H1 (cell line): ENCODE results near the gene PRRC2A. TPM values are rescaled to one million over a fixed set of nuclear protein-coding genes. Genes with fewer than 3 reads are reported as not detected.

Experiments used
- CTCF ChIA-PET: fragments of 300-600 bp; sonication (Branson Sonifier 250); formaldehyde crosslinking; loops from one replicate; lab custom pipeline; 2021; ENCODE audit not compliant: partially characterized antibody; lab: Charles Lee
- POLR2A ChIA-PET: fragments of 300-600 bp; sonication (Branson Sonifier 250); formaldehyde crosslinking; loops from one replicate; lab custom pipeline; 2021; ENCODE audit warnings: inconsistent platforms; ENCODE audit not compliant: partially characterized antibody; lab: Charles Lee
- DNase-seq, 2 experiments: peaks; one replicate each; pipeline versions ENCODE4 v3.0.0 to v3.0.0-alpha.2; 2010 to 2022; ENCODE audit warnings: low spot score in 2 of 2, low read depth in 1 of 2, mixed read lengths in 1 of 2
- FAIRE-seq: peaks from 2 replicates; lab custom pipeline; 2011; peaks lifted over from hg19 to GRCh38; lab: Jason Lieb, UNC
- H2AFZ ChIP-seq: 2 replicates; pipeline ENCODE4 v1.8.1; 2012; ENCODE audit warnings: low read length, inconsistent platforms
- H2AK5ac ChIP-seq: 2 replicates; pipeline ENCODE4 v1.6.1; 2013; ENCODE audit warnings: low read depth, low read length
- H2BK120ac ChIP-seq: replicated peaks from 2 replicates; pipeline ENCODE3; 2013; ENCODE audit warnings: low read depth, low read length, inconsistent platforms
- H2BK12ac ChIP-seq: 2 replicates; pipeline ENCODE4 v1.6.1; 2013; ENCODE audit warnings: low read depth, low read length
- H2BK15ac ChIP-seq: 2 replicates; pipeline ENCODE4 v1.6.1; 2013; ENCODE audit warnings: low read length
- H2BK20ac ChIP-seq: 2 replicates; pipeline ENCODE4 v1.6.1; 2013; ENCODE audit warnings: low read length
- H2BK5ac ChIP-seq: 2 replicates; pipeline ENCODE4 v1.6.1; 2013; ENCODE audit warnings: low read depth, low read length
- H3K14ac ChIP-seq: 2 replicates; pipeline ENCODE4 v1.6.1; 2013; ENCODE audit warnings: inconsistent platforms; ENCODE audit not compliant: insufficient read length
- H3K18ac ChIP-seq: 2 replicates; pipeline ENCODE4 v1.6.1; 2013; ENCODE audit warnings: low read length; ENCODE audit errors: extremely low read depth
- H3K23ac ChIP-seq: 2 replicates; pipeline ENCODE4 v1.6.1; 2013; ENCODE audit warnings: inconsistent platforms; ENCODE audit not compliant: insufficient read length
- H3K23me2 ChIP-seq: 2 replicates; pipeline ENCODE4 v1.6.1; 2013; ENCODE audit warnings: low read depth, low read length
- H3K27ac ChIP-seq: 2 replicates; pipeline ENCODE4 v1.6.1; 2011; ENCODE audit warnings: low read depth, low read length, inconsistent platforms
- H3K27me3 ChIP-seq, 4 experiments: replicated peaks in 1 of 4; 1 replicate in 1 of 4; 2 replicates in 3 of 4; pipeline versions ENCODE4 v1.6.1 to v1.8.1; 2011 to 2013; ENCODE audit warnings: low read length in 3 of 4, mild to moderate bottlenecking in 3 of 4, inconsistent platforms in 2 of 4, mixed read lengths in 2 of 4, moderate library complexity in 1 of 4; ENCODE audit not compliant: control insufficient read depth in 3 of 4, insufficient read depth in 3 of 4; ENCODE audit errors: extremely low read depth in 1 of 4
- H3K36me3 ChIP-seq, 4 experiments: 2 replicates each; pipeline versions ENCODE4 v1.6.1 to v1.8.1; 2011 to 2013; ENCODE audit warnings: mild to moderate bottlenecking in 4 of 4, low read length in 3 of 4, moderate library complexity in 2 of 4, control low read depth in 1 of 4, inconsistent platforms in 1 of 4; ENCODE audit not compliant: insufficient read depth in 4 of 4, control insufficient read depth in 2 of 4
- H3K4ac ChIP-seq: replicated peaks from 2 replicates; pipeline ENCODE3; 2013; ENCODE audit warnings: low read length, low read depth, mixed read lengths, inconsistent platforms; ENCODE audit not compliant: insufficient read length
- H3K4me1 ChIP-seq, 4 experiments: replicated peaks in 1 of 4; 1 replicate in 1 of 4; 2 replicates in 3 of 4; pipeline versions ENCODE4 v1.6.1 to v1.8.1; 2011 to 2013; ENCODE audit warnings: low read length in 3 of 4, inconsistent platforms in 2 of 4, mixed read lengths in 1 of 4; ENCODE audit not compliant: insufficient read depth in 4 of 4, control insufficient read depth in 3 of 4
- H3K4me2 ChIP-seq, 2 experiments: 2 replicates each; pipeline versions ENCODE4 v1.6.1 to v1.8.1; 2011 to 2013; ENCODE audit warnings: low read depth in 2 of 2, low read length in 2 of 2, control low read depth in 1 of 2, inconsistent platforms in 1 of 2, mild to moderate bottlenecking in 1 of 2; ENCODE audit not compliant: insufficient read depth in 1 of 2
- H3K4me3 ChIP-seq, 4 experiments: fragments of 200-600, 300-600 bp in 1 of 4; sonication (generic), shearing (Covaris generic), sonication (Bioruptor Twin) in 1 of 4; 2 replicates each; pipeline versions ENCODE4 v1.5.1 to v1.8.1; 2011 to 2016; ENCODE audit warnings: low read length in 4 of 4, low read depth in 3 of 4, control low read depth in 2 of 4, inconsistent platforms in 2 of 4, mild to moderate bottlenecking in 2 of 4, mixed read lengths in 1 of 4, moderate library complexity in 1 of 4; ENCODE audit not compliant: insufficient read depth in 2 of 4; ENCODE audit errors: extremely low read depth in 1 of 4
- H3K56ac ChIP-seq: replicated peaks from 2 replicates; pipeline ENCODE3; 2013; ENCODE audit warnings: low read depth, mild to moderate bottlenecking, mixed read lengths, low read length, inconsistent platforms; ENCODE audit not compliant: insufficient read length
- H3K79me1 ChIP-seq: 2 replicates; pipeline ENCODE4 v1.6.1; 2013; ENCODE audit warnings: low read depth, low read length, control low read depth
- H3K79me2 ChIP-seq, 2 experiments: 2 replicates each; pipeline versions ENCODE4 v1.6.1 to v1.8.1; 2012 to 2013; ENCODE audit warnings: low read length in 2 of 2, mild to moderate bottlenecking in 2 of 2, inconsistent platforms in 1 of 2; ENCODE audit not compliant: insufficient read depth in 2 of 2, control insufficient read depth in 1 of 2
- H3K9ac ChIP-seq, 4 experiments: replicated peaks in 1 of 4; 1 replicate in 1 of 4; 2 replicates in 3 of 4; pipeline versions ENCODE4 v1.6.1 to v1.8.1; 2011 to 2013; ENCODE audit warnings: low read depth in 3 of 4, low read length in 3 of 4, control low read depth in 2 of 4, mild to moderate bottlenecking in 2 of 4, moderate library complexity in 2 of 4, inconsistent platforms in 1 of 4; ENCODE audit errors: extremely low read depth in 1 of 4
- H3K9me3 ChIP-seq, 2 experiments: 2 replicates each; pipeline versions ENCODE4 v1.6.1 to v1.8.1; 2012 to 2013; ENCODE audit warnings: mild to moderate bottlenecking in 2 of 2, moderate library complexity in 2 of 2, control low read depth in 1 of 2, inconsistent platforms in 1 of 2, low read depth in 1 of 2, low read length in 1 of 2, mixed read lengths in 1 of 2; ENCODE audit not compliant: insufficient read depth in 2 of 2
- H4K20me1 ChIP-seq, 2 experiments: replicated peaks in 1 of 2; 2 replicates each; pipeline versions ENCODE3 to v1.8.1; 2011 to 2013; ENCODE audit warnings: inconsistent platforms in 2 of 2, low read length in 2 of 2, mild to moderate bottlenecking in 1 of 2; ENCODE audit not compliant: insufficient read depth in 2 of 2, control insufficient read depth in 1 of 2
- H4K5ac ChIP-seq: 2 replicates; pipeline ENCODE4 v1.6.1; 2013; ENCODE audit warnings: low read length, low read depth, mixed read lengths, inconsistent platforms; ENCODE audit not compliant: insufficient read length
- H4K8ac ChIP-seq: 2 replicates; pipeline ENCODE4 v1.8.0; 2013; ENCODE audit warnings: mild to moderate bottlenecking, moderate library complexity, low read length, inconsistent platforms; ENCODE audit not compliant: insufficient read depth; ENCODE audit errors: extremely low read depth
- H4K91ac ChIP-seq: replicated peaks from 2 replicates; pipeline ENCODE3; 2013; ENCODE audit warnings: low read length, mixed read lengths, inconsistent platforms; ENCODE audit not compliant: insufficient read length
- BCL11A ChIP-seq, 2 experiments: IDR thresholded peaks; one replicate each; pipeline ENCODE4 v1.6.1; 2011; ENCODE audit warnings: low read depth in 2 of 2, low read length in 2 of 2, mild to moderate bottlenecking in 2 of 2
- CHD2 ChIP-seq: IDR thresholded peaks from 2 replicates; pipeline ENCODE4 v1.6.1; 2012; ENCODE audit warnings: low read length, improper control_type of control experiment
- EZH2 ChIP-seq: fragments of 200-600 bp; sonication (generic); IDR thresholded peaks from 2 replicates; pipeline ENCODE4 v1.7.1; 2012; ENCODE audit warnings: low read depth, mild to moderate bottlenecking, moderate library complexity, low read length, inconsistent platforms; ENCODE audit not compliant: severe bottlenecking
- KDM1A ChIP-seq: fragments of 200-600, 300-600 bp; sonication (generic); IDR thresholded peaks from 2 replicates; pipeline ENCODE4 v1.7.1; 2016; ENCODE audit warnings: mild to moderate bottlenecking, low read length, borderline replicate concordance
- SIRT6 ChIP-seq: IDR thresholded peaks from one replicate; pipeline ENCODE4 v1.7.1; 2012; ENCODE audit warnings: low read length, inconsistent platforms
- WGBS, 2 experiments: shearing (Covaris generic) in 1 of 2; methylation state at CpG; one replicate each; pipeline versions ENCODE4 v1.1.6 to v1.1.7; 2013 to 2015; ENCODE audit warnings: low lambda C conversion rate in 2 of 2, mixed read lengths in 2 of 2, inconsistent platforms in 1 of 2, low coverage in 1 of 2, missing lambda C conversion rate in 1 of 2; ENCODE audit not compliant: insufficient replicate concordance in 2 of 2, insufficient coverage in 1 of 2, insufficient read length in 1 of 2; ENCODE audit errors: extremely low coverage in 1 of 2, missing lambda C conversion rate in 1 of 2; 5-methylcytosine and 5-hydroxymethylcytosine counted together
- polyA plus RNA-seq, 7 experiments: library from polyadenylated mRNA; depleted of rRNA in 3 of 7; stranded (reverse) in 5 of 7; unstranded in 2 of 7; fragments of >200 nt in 5 of 7; fragments of 200-250 nt in 2 of 7; gene quantifications; 1 replicate in 5 of 7; 2 replicates in 1 of 7; 4 replicates in 1 of 7; pipeline versions ENCODE4 v1.2.1 to v1.2.3, GENCODE V29; 2011 to 2013; ENCODE audit warnings: missing spikeins in 2 of 7, mixed read lengths in 2 of 7
- total RNA-seq: library from RNA; stranded (reverse); fragmentation: NEBNext Ultra II Directional; extraction: Animal tissue kit (Norgen Biotek cat#: 25700); gene quantifications from 2 replicates; pipeline ENCODE4 v1.2.1, GENCODE V29; 2021

PRRC2A gene
- total and polyA plus RNA-seq, 2 of the 8 experiments (the other 6 are each of a cell fraction or from before 2014, with no cell fraction given), result 118 to 300 TPM

DNA sequence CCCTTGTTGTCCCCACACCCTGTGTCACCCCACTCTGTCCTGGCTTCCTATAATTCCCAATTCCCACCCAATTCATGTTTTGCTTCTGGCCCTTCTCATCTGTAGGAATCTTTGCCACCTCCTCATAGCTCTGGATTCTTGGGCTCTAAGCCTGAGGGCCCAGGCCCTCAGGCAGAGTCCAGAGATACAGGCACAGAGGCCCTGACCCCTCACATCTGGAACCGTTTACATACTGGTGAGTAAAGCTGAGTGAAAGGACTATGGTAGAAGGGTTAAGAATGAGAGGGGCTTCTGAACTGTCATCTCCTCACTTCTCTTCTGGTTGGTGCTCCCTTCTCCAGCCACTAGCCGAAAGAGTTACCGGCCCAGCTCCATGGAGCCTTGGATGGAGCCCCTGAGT lies 13.6 kb downstream of the PRRC2A start:
- H3K79me2 ChIP-seq, result no peaks in the 10 kb centered on the region; a peak in 1 of 4 replicates
- H3K18ac ChIP-seq, result no peak overlapping the region
- no peak overlapping the region for H3K9ac ChIP-seq
- H3K4me3 ChIP-seq, result no peak overlapping the region
- TF ChIP-seq CHD2, result no peak
- TF ChIP-seq BCL11A (IDR thresholded peaks at IDR 0.05; ENCODE audit: low read depth in 2 of 2, low read length in 2 of 2), result no peak
- no peak for TF ChIP-seq SIRT6
- no peak for TF ChIP-seq KDM1A
- no peak for TF ChIP-seq EZH2
- TF ChIP-seq, all 59 proteins: peak for 0
- H3K27ac ChIP-seq, result no peak overlapping the region
- H2BK5ac ChIP-seq, result no peak overlapping the region
- H4K20me1 ChIP-seq, result peaks cover 17 to 22% of the 10 kb centered on the region in 2 experiments
- no peak overlapping the region for H2BK20ac ChIP-seq
- no peak overlapping the region for H3K23ac ChIP-seq
- no peak overlapping the region for H2AK5ac ChIP-seq
- no peaks in the 10 kb centered on the region for H3K23me2 ChIP-seq
- CTCF ChIA-PET, result interaction anchor here (0.5 to 3.0 kb wide), 7 partner anchors 11 to 88 kb away, joined by 3 to 11 read pairs (median 6); partner anchors contain the start of genes ATP6V1G2, BAG6 and GPANK1
- WGBS, 2 experiments, result 91% methylated on average over 3 of the region's 3 CpGs; no CpG with 5 or more reads in 1 of the 2 experiments
- FAIRE-seq (no peak), DNase-seq (no peak)
- H2BK15ac ChIP-seq, result no peak overlapping the region
- H2AFZ ChIP-seq, result no peak overlapping the region
- H3K14ac ChIP-seq, result no peak overlapping the region
- H3K56ac ChIP-seq, result no peak overlapping the region
- H3K4ac ChIP-seq, result no peak overlapping the region
- H4K91ac ChIP-seq, result no peak overlapping the region
- POLR2A ChIA-PET, result interaction anchor here (0.7 to 34.9 kb wide), 6 partner anchors 9 to 193 kb away, joined by 3 to 883 read pairs (median 62); partner anchors contain the start of genes APOM, BAG6, C6orf47 and CSNK2B
- no peak overlapping the region for H3K4me2 ChIP-seq
- H2BK120ac ChIP-seq, result no peak overlapping the region
- H4K5ac ChIP-seq, result no peak overlapping the region
- no peaks in the 10 kb centered on the region for H3K27me3 ChIP-seq
- no peaks in the 10 kb centered on the region for H3K4me1 ChIP-seq
- no peaks in the 10 kb centered on the region for H3K9me3 ChIP-seq
- peaks cover 64 to 98% (median 84%) of the 10 kb centered on the region in 4 experiments for H3K36me3 ChIP-seq
- no peak overlapping the region for H4K8ac ChIP-seq
- peaks cover 9% of the 10 kb centered on the region; the same call in 1 of the 2 replicates for H3K79me1 ChIP-seq
- no peak overlapping the region for H2BK12ac ChIP-seq
